Keratinocyte (primary cell): ENCODE data around the gene IGHMBP2. TPM values are rescaled to one million over a fixed set of nuclear protein-coding genes. Genes with fewer than 3 reads are reported as not detected.

ENCODE experiments used
- DNase-seq: peaks from one replicate; pipeline ENCODE4 v3.0.0-alpha.2; 2011; ENCODE audit warnings: low read depth, missing footprints, low spot score
- FAIRE-seq: peaks from 2 replicates; lab custom pipeline; 2011; peaks lifted over from hg19 to GRCh38; lab: Jason Lieb, UNC
- H2AFZ ChIP-seq: 2 replicates; pipeline ENCODE4 v1.6.0; 2012; ENCODE audit warnings: low read length, control low read depth, inconsistent platforms; ENCODE audit not compliant: control insufficient read depth
- H3K27ac ChIP-seq: 2 replicates; pipeline ENCODE4 v1.5.1; 2011; ENCODE audit warnings: low read length; ENCODE audit not compliant: control insufficient read depth, insufficient read depth
- H3K27me3 ChIP-seq: 3 replicates; pipeline ENCODE4 v1.6.0; 2011; ENCODE audit warnings: low read length; ENCODE audit not compliant: control insufficient read depth, insufficient read depth; ENCODE audit errors: extremely low read depth
- H3K36me3 ChIP-seq, 2 experiments: 2 replicates in 1 of 2; 3 replicates in 1 of 2; pipeline ENCODE4 v1.5.1; 2011; ENCODE audit warnings: low read length in 2 of 2, mild to moderate bottlenecking in 1 of 2; ENCODE audit not compliant: control insufficient read depth in 2 of 2, insufficient read depth in 2 of 2; ENCODE audit errors: extremely low read depth in 1 of 2
- H3K4me1 ChIP-seq: 3 replicates; pipeline ENCODE4 v1.5.1; 2011; ENCODE audit warnings: low read length; ENCODE audit not compliant: control insufficient read depth, insufficient read depth; ENCODE audit errors: extremely low read depth
- H3K4me2 ChIP-seq: 3 replicates; pipeline ENCODE4 v1.6.0; 2011; ENCODE audit warnings: low read depth, low read length; ENCODE audit not compliant: control insufficient read depth, insufficient read depth; ENCODE audit errors: extremely low read depth
- H3K4me3 ChIP-seq, 3 experiments: fragments of 200-600 bp in 1 of 3; sonication (generic) in 1 of 3; 2 replicates in 2 of 3; 3 replicates in 1 of 3; pipeline ENCODE4 v1.5.1; 2011 to 2016; ENCODE audit warnings: low read length in 3 of 3, mild to moderate bottlenecking in 3 of 3, control low read depth in 2 of 3, inconsistent platforms in 1 of 3, low read depth in 1 of 3, mixed read lengths in 1 of 3, mixed run types in 1 of 3, moderate library complexity in 1 of 3; ENCODE audit not compliant: control insufficient read depth in 2 of 3, insufficient read depth in 2 of 3; ENCODE audit errors: extremely low read depth in 1 of 3
- H3K79me2 ChIP-seq: 2 replicates; pipeline ENCODE4 v1.6.0; 2012; ENCODE audit warnings: low read length; ENCODE audit not compliant: control insufficient read depth, insufficient read depth
- H3K9ac ChIP-seq: 3 replicates; pipeline ENCODE4 v1.6.0; 2011; ENCODE audit warnings: low read length; ENCODE audit not compliant: control insufficient read depth, insufficient read depth; ENCODE audit errors: extremely low read depth
- H3K9me1 ChIP-seq: 3 replicates; pipeline ENCODE4 v1.6.0; 2011; ENCODE audit warnings: low read length; ENCODE audit not compliant: control insufficient read depth, insufficient read depth; ENCODE audit errors: extremely low read depth
- H3K9me3 ChIP-seq: 2 replicates; pipeline ENCODE4 v1.5.1; 2012; ENCODE audit warnings: low read depth, low read length; ENCODE audit not compliant: control insufficient read depth
- H4K20me1 ChIP-seq: 3 replicates; pipeline ENCODE4 v1.6.0; 2011; ENCODE audit warnings: low read length; ENCODE audit not compliant: control insufficient read depth, insufficient read depth; ENCODE audit errors: extremely low read depth
- CTCF ChIP-seq, 3 experiments: IDR thresholded peaks in 1 of 3; conservative IDR thresholded peaks in 1 of 3; optimal IDR thresholded peaks in 1 of 3; 2 replicates in 2 of 3; 3 replicates in 1 of 3; pipeline versions ENCODE3 to v1.5.1; 2011; ENCODE audit warnings: low read length in 3 of 3, mild to moderate bottlenecking in 3 of 3, moderate library complexity in 2 of 3, control low read depth in 1 of 3, inconsistent platforms in 1 of 3; ENCODE audit not compliant: insufficient read depth in 2 of 3; ENCODE audit errors: extremely low read depth in 1 of 3
- EZH2 ChIP-seq: IDR thresholded peaks from one replicate; pipeline ENCODE4 v1.6.1; 2012; ENCODE audit warnings: inconsistent platforms, mild to moderate bottlenecking, low read length, moderate library complexity
- dilution Hi-C: fragments of 300-500 bp; cut with MboI; formaldehyde crosslinking; loops from one replicate; pipeline ENCODE4 v1.7.0; 2020; ENCODE audit warnings: low sequenced_read_pairs; ENCODE audit not compliant: extremely low pct_ligation_motif_present
- polyA plus RNA-seq, 5 experiments: library from polyadenylated mRNA; depleted of rRNA in 3 of 5; stranded (reverse) in 3 of 5; stranded (forward) in 1 of 5; unstranded in 1 of 5; fragments of >200 nt; gene quantifications; 1 replicate in 1 of 5; 2 replicates in 3 of 5; 3 replicates in 1 of 5; pipeline versions ENCODE4 v1.2.1 to v1.2.3, GENCODE V29; 2011 to 2012; ENCODE audit warnings: missing spikeins in 2 of 5, low read depth in 1 of 5, low replicate concordance in 1 of 5

The IGHMBP2 gene
- polyA plus RNA-seq, 1 donor (not counting 4 experiments of a cell fraction or from before 2014, with no cell fraction given), result 10.0 TPM

GRCh38 chr11:68948496-68948895 lies 44.8 kb downstream of the IGHMBP2 start:
- Histone ChIP-seq H3K4me1 (peaks cover 2% of the 10 kb centered on the region), H3K9me3 (no peaks in the 10 kb centered on the region), H3K4me2 (no peak overlapping the region), H3K36me3 (no peaks in the 10 kb centered on the region), H4K20me1 (no peaks in the 10 kb centered on the region), H3K9ac (no peak overlapping the region), H3K27me3 (peaks cover 12% of the 10 kb centered on the region), H3K9me1 (no peaks in the 10 kb centered on the region), H3K79me2 (no peaks in the 10 kb centered on the region), H2AFZ (no peak overlapping the region), H3K4me3 (no peak overlapping the region), H3K27ac (no peak overlapping the region)
- FAIRE-seq, result no peak
- TF ChIP-seq EZH2 (no peak), CTCF (optimal IDR thresholded peaks at IDR 0.05 in 1 of 3, IDR thresholded peaks at IDR 0.05 in 1 of 3, conservative IDR thresholded peaks at IDR 0.05 in 1 of 3; ENCODE audit: extremely low read depth in 1 of 3, insufficient read depth in 2 of 3, low read length in 3 of 3) (no peak)
- dilution Hi-C loops, result no loop called here
- no peak for DNase-seq

- dilution Hi-C loops, result no loop called here
- no peak for FAIRE-seq
- H3K4me3 ChIP-seq, result no peak overlapping the region
These were observed 45.2 kb downstream of the IGHMBP2 start for GRCh38 chr11:68948935-68949334.

More at GRCh38 chr11:68948935-68949334, 45.2 kb downstream of the IGHMBP2 start:
- no peak for DNase-seq
- Histone ChIP-seq H3K36me3 (no peaks in the 10 kb centered on the region), H2AFZ (no peak overlapping the region), H3K9me1 (no peaks in the 10 kb centered on the region), H3K79me2 (no peaks in the 10 kb centered on the region), H4K20me1 (no peaks in the 10 kb centered on the region), H3K27me3 (peaks cover 12% of the 10 kb centered on the region), H3K4me2 (no peak overlapping the region), H3K9me3 (no peaks in the 10 kb centered on the region), H3K27ac (no peak overlapping the region), H3K9ac (no peak overlapping the region), H3K4me1 (peaks cover 2% of the 10 kb centered on the region)
- TF ChIP-seq CTCF (optimal IDR thresholded peaks at IDR 0.05 in 1 of 3, IDR thresholded peaks at IDR 0.05 in 1 of 3, conservative IDR thresholded peaks at IDR 0.05 in 1 of 3; ENCODE audit: extremely low read depth in 1 of 3, insufficient read depth in 2 of 3, low read length in 3 of 3), result no peak
- TF ChIP-seq EZH2, result no peak
